Endodermal cell (in vitro differentiated cells): ENCODE measurements around the gene MEIS3. TPM values are rescaled to one million over a fixed set of nuclear protein-coding genes. Genes with fewer than 3 reads are reported as not detected.
A peak's percentile ranks its signal among the peaks of the same experiment; 100 is the strongest.

Experiments
- DNase-seq: peaks from one replicate; pipeline ENCODE4 v3.0.0-alpha.2; 2017
- H3K27ac ChIP-seq: 2 replicates; pipeline ENCODE4 v1.5.1; 2013; ENCODE audit warnings: mild to moderate bottlenecking, low read depth, low read length, moderate library complexity
- H3K27me3 ChIP-seq: 2 replicates; pipeline ENCODE4 v1.6.1; 2013; ENCODE audit warnings: mild to moderate bottlenecking, low read length, moderate library complexity; ENCODE audit not compliant: insufficient read depth, control insufficient read depth, poor library complexity, severe bottlenecking
- H3K36me3 ChIP-seq: 2 replicates; pipeline ENCODE4 v1.7.0; 2013; ENCODE audit warnings: mild to moderate bottlenecking, low read length, moderate library complexity; ENCODE audit not compliant: control insufficient read depth, insufficient read depth
- H3K4me1 ChIP-seq: one replicate; pipeline ENCODE4 v1.7.0; 2013; ENCODE audit warnings: low read length; ENCODE audit not compliant: control insufficient read depth, insufficient read depth
- H3K4me3 ChIP-seq: 2 replicates; pipeline ENCODE4 v1.5.1; 2013; ENCODE audit warnings: mild to moderate bottlenecking, low read length, moderate library complexity
- H3K9ac ChIP-seq: 2 replicates; pipeline ENCODE4 v1.6.1; 2013; ENCODE audit warnings: mild to moderate bottlenecking, low read length, moderate library complexity; ENCODE audit not compliant: poor library complexity, severe bottlenecking; ENCODE audit errors: extremely low read depth
- H3K9me3 ChIP-seq: 2 replicates; pipeline ENCODE4 v1.6.1; 2013; ENCODE audit warnings: mild to moderate bottlenecking, low read length, moderate library complexity; ENCODE audit not compliant: control insufficient read depth
- H3K27ac Mint-ChIP-seq: 2 replicates; pipeline ENCODE4 v1.8.0; 2020; ENCODE audit warnings: mixed read lengths
- H3K27me3 Mint-ChIP-seq: 2 replicates; pipeline ENCODE4 v1.8.0; 2021; ENCODE audit warnings: mild to moderate bottlenecking, mixed read lengths; ENCODE audit not compliant: insufficient read depth
- H3K36me3 Mint-ChIP-seq: 2 replicates; pipeline ENCODE4 v1.8.0; 2020; ENCODE audit warnings: low read depth, mixed read lengths
- H3K4me1 Mint-ChIP-seq: 2 replicates; pipeline ENCODE4 v1.8.0; 2020; ENCODE audit warnings: mixed read lengths
- H3K4me3 Mint-ChIP-seq: 2 replicates; pipeline ENCODE4 v1.8.0; 2020; ENCODE audit warnings: mild to moderate bottlenecking, moderate library complexity, mixed read lengths
- H3K9me3 Mint-ChIP-seq: 2 replicates; pipeline ENCODE4 v1.8.0; 2020; ENCODE audit warnings: mild to moderate bottlenecking, mixed read lengths
- WGBS, 2 experiments: methylation state at CpG; one replicate each; pipeline versions ENCODE4 v1.1.5 to v1.1.7; 2013; ENCODE audit warnings: missing lambda C conversion rate in 2 of 2, mixed read lengths in 1 of 2; ENCODE audit not compliant: insufficient coverage in 1 of 2, insufficient read length in 1 of 2; 5-methylcytosine and 5-hydroxymethylcytosine counted together
- total RNA-seq, 2 donors: library from RNA; stranded (reverse); fragmentation: NEBNext Ultra II Directional in 1 of 2; extraction: Animal tissue kit (Norgen Biotek cat#: 25700) in 1 of 2; gene quantifications; 2 replicates in 1 of 2; 3 replicates in 1 of 2; pipeline ENCODE4 v1.2.1, GENCODE V29; 2021
- TF ChIP-seq, protein P1 (sequence below): fragments of 200-600 bp; sonication (generic); conservative IDR thresholded peaks from 2 replicates; pipeline ENCODE4 v1.5.0; 2021; ENCODE audit warnings: antibody characterized with exemption, mild to moderate bottlenecking

The MEIS3 gene
- total RNA-seq, 2 donors from 2014 or later, result 47.7 to 132 TPM

DNA sequence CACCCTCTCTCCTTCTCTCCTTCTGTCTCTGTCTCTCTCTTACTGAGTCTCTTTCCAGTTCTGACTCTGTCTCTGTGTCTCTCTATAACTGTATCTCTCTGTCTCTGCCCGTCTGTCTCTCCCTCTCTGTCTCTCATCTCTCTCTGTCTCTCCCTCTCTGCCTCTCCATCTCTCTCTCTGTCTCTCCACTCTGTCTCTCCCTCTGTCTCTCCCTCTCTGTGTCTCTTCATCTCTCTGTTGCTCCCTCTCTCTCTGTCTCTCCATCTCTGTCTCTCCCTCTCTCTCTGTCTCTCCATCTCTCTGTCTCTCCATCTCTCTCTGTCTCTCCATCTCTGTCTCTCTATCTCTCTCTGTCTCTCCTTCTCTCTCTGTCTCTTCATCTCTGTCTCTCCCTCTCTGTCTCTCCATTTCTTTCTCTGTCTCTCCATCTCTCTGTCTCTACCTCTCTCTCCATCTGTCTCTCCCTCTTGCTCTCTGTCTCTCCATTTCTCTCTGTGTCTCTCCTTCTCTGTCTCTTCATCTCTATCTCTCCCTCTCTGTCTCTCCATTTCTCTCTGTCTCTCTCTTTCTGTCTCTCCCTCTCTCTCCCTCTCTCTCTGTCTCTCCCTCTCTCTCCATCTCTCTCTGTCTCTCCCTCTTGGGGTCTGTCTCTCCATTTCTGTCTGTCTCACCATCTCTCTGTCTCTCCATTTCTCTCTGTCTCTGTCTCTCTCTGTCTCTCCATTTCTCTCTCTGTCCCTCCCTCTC is 3.3 kb upstream of the MEIS3 start:
- Histone ChIP-seq H3K27me3 (peaks cover 10% of the 10 kb centered on the region), H3K9ac (no peak overlapping the region), H3K9me3 (no peaks in the 10 kb centered on the region), H3K4me1 (no peaks in the 10 kb centered on the region), H3K36me3 (no peaks in the 10 kb centered on the region), H3K4me3 (no peak overlapping the region), H3K27ac (peak overlapping the region; percentile 76)
- TF ChIP-seq, protein P1, sequence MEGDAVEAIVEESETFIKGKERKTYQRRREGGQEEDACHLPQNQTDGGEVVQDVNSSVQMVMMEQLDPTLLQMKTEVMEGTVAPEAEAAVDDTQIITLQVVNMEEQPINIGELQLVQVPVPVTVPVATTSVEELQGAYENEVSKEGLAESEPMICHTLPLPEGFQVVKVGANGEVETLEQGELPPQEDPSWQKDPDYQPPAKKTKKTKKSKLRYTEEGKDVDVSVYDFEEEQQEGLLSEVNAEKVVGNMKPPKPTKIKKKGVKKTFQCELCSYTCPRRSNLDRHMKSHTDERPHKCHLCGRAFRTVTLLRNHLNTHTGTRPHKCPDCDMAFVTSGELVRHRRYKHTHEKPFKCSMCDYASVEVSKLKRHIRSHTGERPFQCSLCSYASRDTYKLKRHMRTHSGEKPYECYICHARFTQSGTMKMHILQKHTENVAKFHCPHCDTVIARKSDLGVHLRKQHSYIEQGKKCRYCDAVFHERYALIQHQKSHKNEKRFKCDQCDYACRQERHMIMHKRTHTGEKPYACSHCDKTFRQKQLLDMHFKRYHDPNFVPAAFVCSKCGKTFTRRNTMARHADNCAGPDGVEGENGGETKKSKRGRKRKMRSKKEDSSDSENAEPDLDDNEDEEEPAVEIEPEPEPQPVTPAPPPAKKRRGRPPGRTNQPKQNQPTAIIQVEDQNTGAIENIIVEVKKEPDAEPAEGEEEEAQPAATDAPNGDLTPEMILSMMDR, result no peak
- WGBS, 2 experiments, result 9 to 19% methylated on average over 1 of the region's 1 CpG
- Mint-ChIP-seq H3K9me3 (no peaks in the 10 kb centered on the region), H3K27me3 (peaks cover 57% of the 10 kb centered on the region), H3K4me3 (peak overlapping the region; percentile 3), H3K4me1 (peaks cover 32% of the 10 kb centered on the region), H3K36me3 (no peaks in the 10 kb centered on the region), H3K27ac (no peak overlapping the region)
- no peak for DNase-seq

DNA sequence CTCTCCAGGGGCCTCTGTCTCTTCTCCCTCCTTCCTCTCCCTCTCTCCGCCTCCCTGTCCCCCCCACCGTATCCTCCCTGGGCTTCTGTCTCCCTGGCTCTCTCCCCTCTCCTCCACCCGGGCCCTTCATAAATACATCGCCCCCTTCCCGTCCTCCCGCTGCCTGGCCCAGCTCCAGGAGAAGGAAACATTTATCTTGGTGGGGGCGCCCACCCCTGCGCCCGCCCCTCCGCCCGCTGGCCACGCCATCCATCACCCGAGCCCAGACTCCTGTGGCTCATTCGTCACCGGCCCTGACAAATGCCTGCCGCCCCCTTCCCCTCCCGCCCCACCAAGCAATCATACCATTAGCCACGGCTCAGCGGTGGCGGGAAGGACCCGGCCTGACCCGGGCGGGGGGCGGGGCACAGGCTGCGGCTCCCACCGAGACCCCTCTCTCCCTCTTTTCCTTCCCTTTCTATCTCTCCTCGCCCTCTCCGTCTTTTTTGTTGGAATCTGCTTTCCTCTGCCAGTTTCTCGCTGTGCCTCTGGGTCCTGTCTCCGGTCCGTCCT is 2.6 kb upstream of the MEIS3 start:
- Histone ChIP-seq H3K9me3 (no peaks in the 10 kb centered on the region), H3K27ac (peak overlapping the region; percentile 90), H3K9ac (no peak overlapping the region), H3K4me3 (peak overlapping the region; percentile 73), H3K4me1 (no peaks in the 10 kb centered on the region), H3K27me3 (peaks cover 10% of the 10 kb centered on the region), H3K36me3 (no peaks in the 10 kb centered on the region)
- peak; percentile 91 for DNase-seq
- no peaks in the 10 kb centered on the region for H3K9me3 Mint-ChIP-seq
- TF ChIP-seq, protein P1, result no peak
- peaks cover 57% of the 10 kb centered on the region for H3K27me3 Mint-ChIP-seq
- H3K4me1 Mint-ChIP-seq, result peaks cover 33% of the 10 kb centered on the region
- H3K27ac Mint-ChIP-seq, result no peak overlapping the region
- H3K4me3 Mint-ChIP-seq, result peak overlapping the region; percentile 3
- H3K36me3 Mint-ChIP-seq, result peaks cover under 1% of the 10 kb centered on the region
- 6 to 10% methylated on average over 15 to 31 of the region's 31 CpGs for WGBS, 2 experiments

DNA sequence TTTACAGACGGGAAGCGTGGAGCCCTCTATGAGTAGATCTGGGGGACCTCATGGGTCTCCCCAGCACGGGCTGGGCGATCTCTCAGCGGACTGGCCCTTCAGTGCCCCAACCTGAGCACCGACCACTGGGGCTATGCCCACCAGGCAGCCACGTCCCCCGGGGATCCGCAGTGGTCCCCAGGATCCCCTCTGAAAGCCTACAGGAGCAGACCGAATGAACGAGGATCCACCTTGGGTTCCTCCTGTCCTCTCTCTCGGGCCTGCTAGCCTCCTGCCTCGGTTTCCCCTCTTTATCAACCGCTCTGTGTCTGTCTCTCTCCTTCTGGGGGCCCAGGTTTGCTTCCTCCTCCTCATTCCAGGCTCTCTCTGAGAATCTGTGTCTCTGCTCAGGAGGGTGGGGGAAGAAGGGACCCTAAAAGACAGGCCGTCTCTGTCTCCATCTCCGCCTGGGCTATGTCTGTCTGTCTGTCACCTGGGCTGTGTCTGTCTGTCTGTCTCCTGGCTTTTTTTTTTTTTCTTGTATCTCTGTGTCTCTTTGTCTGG is 2.0 kb upstream of the MEIS3 start:
- Mint-ChIP-seq H3K4me3 (peak overlapping the region; percentile 42), H3K9me3 (no peaks in the 10 kb centered on the region), H3K27ac (no peak overlapping the region), H3K4me1 (peaks cover 34% of the 10 kb centered on the region), H3K27me3 (peaks cover 57% of the 10 kb centered on the region), H3K36me3 (peaks cover 4% of the 10 kb centered on the region)
- H3K9me3 ChIP-seq, result no peaks in the 10 kb centered on the region
- TF ChIP-seq, protein P1, result no peak
- no peak overlapping the region for H3K9ac ChIP-seq
- H3K36me3 ChIP-seq, result peaks cover 4% of the 10 kb centered on the region
- peak overlapping the region; percentile 73 for H3K4me3 ChIP-seq
- peak overlapping the region; percentile 90 for H3K27ac ChIP-seq
- WGBS, 2 experiments, result 38 to 51% methylated on average over 11 to 16 of the region's 16 CpGs
- no peak for DNase-seq
- H3K27me3 ChIP-seq, result peaks cover 10% of the 10 kb centered on the region
- H3K4me1 ChIP-seq, result no peaks in the 10 kb centered on the region
